Measurements from ENCODE around the gene FOXK1.
A peak's percentile ranks its signal among the peaks of the same experiment; 100 is the strongest.

The FOXK1 gene

DNA sequence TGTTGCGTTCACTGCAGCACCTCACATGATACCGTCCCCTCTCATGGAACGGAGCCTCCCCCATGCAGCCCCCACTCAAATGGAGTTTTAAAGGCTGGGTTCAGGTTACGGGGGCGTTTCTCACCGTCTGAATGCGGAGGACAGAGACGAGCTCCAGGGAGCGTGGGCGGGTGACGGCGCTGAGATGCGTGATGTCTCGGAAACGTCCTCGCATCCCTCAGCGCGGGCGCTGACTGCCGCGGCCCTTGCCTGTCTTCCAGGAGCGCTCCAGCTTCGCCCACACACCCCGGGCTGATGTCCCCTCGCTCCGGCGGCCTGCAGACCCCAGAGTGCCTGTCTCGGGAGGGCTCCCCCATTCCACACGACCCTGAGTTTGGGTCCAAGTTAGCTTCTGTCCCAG, 76.7 kb downstream of the FOXK1 start:
- no peak overlapping the region for H3K18ac ChIP-seq (ENCODE audit: low read length)
- H3K36me3 ChIP-seq (replicated peaks in 1 of 2; ENCODE audit: control insufficient read depth in 2 of 2, insufficient read depth in 2 of 2, low read length in 2 of 2) = peaks cover 57 to 92% of the 10 kb centered on the region in 2 donors
- DNase-seq (ENCODE audit: low spot score) = no peak
- WGBS, 2 donors (ENCODE audit: extremely low coverage in 2 of 2, insufficient read length in 2 of 2, insufficient replicate concordance in 1 of 2) = no CpG with 5 or more reads among the region's 29 CpGs
- no peaks in the 10 kb centered on the region for H3K4me1 ChIP-seq (ENCODE audit: control insufficient read depth in 2 of 2, insufficient read depth in 1 of 2, low read depth in 1 of 2, low read length in 2 of 2)
- H3K79me1 ChIP-seq (ENCODE audit: low read depth, low read length) = peaks cover 5% of the 10 kb centered on the region
- no peak overlapping the region for H3K4me3 ChIP-seq (ENCODE audit: low read length in 2 of 2)
- H2AFZ ChIP-seq (ENCODE audit: low read length) = no peak overlapping the region
- no peak overlapping the region for H4K8ac ChIP-seq (ENCODE audit: low read depth, low read length)
- H3K23ac ChIP-seq (ENCODE audit: low read depth, low read length, poor library complexity) = no peak overlapping the region
- H3K4ac ChIP-seq (ENCODE audit: low read length) = no peak overlapping the region
- H3K27me3 ChIP-seq (ENCODE audit: control insufficient read depth in 3 of 3, insufficient read depth in 3 of 3, low read depth in 1 of 3, low read length in 3 of 3) = no peaks in the 10 kb centered on the region
- no peak overlapping the region for H2BK12ac ChIP-seq (ENCODE audit: low read length)
- no peak overlapping the region for H4K91ac ChIP-seq (ENCODE audit: low read depth, low read length, poor library complexity)
- H3K4me2 ChIP-seq (ENCODE audit: insufficient read depth, low read length, poor library complexity, severe bottlenecking) = no peak overlapping the region
- H2AK5ac ChIP-seq (ENCODE audit: low read depth, low read length) = no peak overlapping the region
- no peak overlapping the region for H3K9ac ChIP-seq (ENCODE audit: low read depth, low read length, poor library complexity)
- H2BK15ac ChIP-seq (ENCODE audit: low read length) = no peak overlapping the region
- H2BK5ac ChIP-seq (ENCODE audit: low read length) = no peak overlapping the region
- H3K14ac ChIP-seq (ENCODE audit: low read length) = no peak overlapping the region
- H3K27ac ChIP-seq (replicated peaks; ENCODE audit: low read length) = no peak overlapping the region
- H2BK120ac ChIP-seq (ENCODE audit: low read depth, low read length) = no peak overlapping the region
- H3K9me3 ChIP-seq (replicated peaks in 1 of 2; ENCODE audit: control insufficient read depth in 2 of 2, insufficient read depth in 1 of 2, low read depth in 1 of 2, low read length in 2 of 2) = no peaks in the 10 kb centered on the region

DNA sequence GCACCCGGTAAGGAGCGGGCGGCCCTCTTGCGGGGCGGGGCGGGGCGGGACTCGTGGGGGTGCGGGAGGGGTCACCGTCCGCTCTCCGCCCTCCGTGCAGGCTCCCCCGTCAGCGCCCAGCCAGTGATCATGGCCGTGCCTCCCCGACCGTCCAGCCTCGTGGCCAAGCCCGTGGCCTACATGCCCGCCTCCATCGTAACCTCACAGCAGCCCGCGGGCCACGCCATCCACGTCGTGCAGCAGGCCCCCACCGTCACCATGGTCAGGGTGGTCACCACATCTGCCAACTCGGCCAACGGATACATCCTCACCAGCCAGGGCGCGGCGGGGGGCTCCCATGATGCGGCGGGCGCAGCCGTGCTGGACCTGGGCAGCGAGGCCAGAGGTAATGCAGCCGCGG, 77.1 kb downstream of the FOXK1 start:
- H3K23ac ChIP-seq (ENCODE audit: low read depth, low read length, poor library complexity) = no peak overlapping the region
- peaks cover 4% of the 10 kb centered on the region for H3K79me1 ChIP-seq (ENCODE audit: low read depth, low read length)
- no peak overlapping the region for H3K27ac ChIP-seq (replicated peaks; ENCODE audit: low read length)
- no peak overlapping the region for H3K18ac ChIP-seq (ENCODE audit: low read length)
- H3K9ac ChIP-seq (ENCODE audit: low read depth, low read length, poor library complexity) = no peak overlapping the region
- no peak overlapping the region for H4K8ac ChIP-seq (ENCODE audit: low read depth, low read length)
- H2BK5ac ChIP-seq (ENCODE audit: low read length) = peak overlapping the region; percentile 87
- H3K4me3 ChIP-seq (ENCODE audit: low read length in 2 of 2) = no peak overlapping the region
- no CpG with 5 or more reads among the region's 40 CpGs for WGBS, 2 donors (ENCODE audit: extremely low coverage in 2 of 2, insufficient read length in 2 of 2, insufficient replicate concordance in 1 of 2)
- no peak overlapping the region for H3K4ac ChIP-seq (ENCODE audit: low read length)
- H2BK15ac ChIP-seq (ENCODE audit: low read length) = no peak overlapping the region
- no peak overlapping the region for H2BK12ac ChIP-seq (ENCODE audit: low read length)
- H3K4me2 ChIP-seq (ENCODE audit: insufficient read depth, low read length, poor library complexity, severe bottlenecking) = no peak overlapping the region
- peaks cover 59 to 93% of the 10 kb centered on the region in 2 donors for H3K36me3 ChIP-seq (replicated peaks in 1 of 2; ENCODE audit: control insufficient read depth in 2 of 2, insufficient read depth in 2 of 2, low read length in 2 of 2)
- no peak overlapping the region for H2AFZ ChIP-seq (ENCODE audit: low read length)
- H4K91ac ChIP-seq (ENCODE audit: low read depth, low read length, poor library complexity) = no peak overlapping the region
- H3K14ac ChIP-seq (ENCODE audit: low read length) = no peak overlapping the region
- no peak overlapping the region for H2BK120ac ChIP-seq (ENCODE audit: low read depth, low read length)
- H2AK5ac ChIP-seq (ENCODE audit: low read depth, low read length) = no peak overlapping the region
- DNase-seq (ENCODE audit: low spot score) = no peak
- no peaks in the 10 kb centered on the region for H3K4me1 ChIP-seq (ENCODE audit: control insufficient read depth in 2 of 2, insufficient read depth in 1 of 2, low read depth in 1 of 2, low read length in 2 of 2)
- no peaks in the 10 kb centered on the region for H3K9me3 ChIP-seq (replicated peaks in 1 of 2; ENCODE audit: control insufficient read depth in 2 of 2, insufficient read depth in 1 of 2, low read depth in 1 of 2, low read length in 2 of 2)
- no peaks in the 10 kb centered on the region for H3K27me3 ChIP-seq (ENCODE audit: control insufficient read depth in 3 of 3, insufficient read depth in 3 of 3, low read depth in 1 of 3, low read length in 3 of 3)

DNA sequence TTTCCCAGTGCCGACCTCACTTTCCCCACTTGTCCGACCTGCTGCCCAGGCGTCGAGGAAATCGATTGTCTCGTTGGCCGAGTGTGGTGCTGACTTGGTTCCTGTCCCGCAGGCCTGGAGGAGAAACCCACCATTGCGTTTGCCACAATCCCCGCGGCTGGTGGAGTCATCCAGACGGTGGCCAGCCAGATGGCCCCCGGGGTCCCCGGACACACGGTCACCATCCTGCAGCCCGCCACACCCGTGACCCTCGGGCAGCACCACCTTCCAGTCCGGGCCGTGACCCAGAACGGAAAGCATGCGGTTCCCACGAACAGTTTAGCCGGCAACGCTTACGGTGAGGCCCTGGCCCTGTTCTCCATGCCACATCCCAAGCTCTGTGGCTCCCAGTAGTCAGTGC, 78.9 kb downstream of the FOXK1 start:
- no peak overlapping the region for H2BK120ac ChIP-seq (ENCODE audit: low read depth, low read length)
- no peaks in the 10 kb centered on the region for H3K9me3 ChIP-seq (replicated peaks in 1 of 2; ENCODE audit: control insufficient read depth in 2 of 2, insufficient read depth in 1 of 2, low read depth in 1 of 2, low read length in 2 of 2)
- no peak overlapping the region for H4K91ac ChIP-seq (ENCODE audit: low read depth, low read length, poor library complexity)
- WGBS, 2 donors (ENCODE audit: extremely low coverage in 2 of 2, insufficient read length in 2 of 2, insufficient replicate concordance in 1 of 2) = no CpG with 5 or more reads among the region's 26 CpGs
- no peak overlapping the region for H3K4ac ChIP-seq (ENCODE audit: low read length)
- no peak overlapping the region for H3K27ac ChIP-seq (replicated peaks; ENCODE audit: low read length)
- no peak overlapping the region for H3K4me3 ChIP-seq (ENCODE audit: low read length in 2 of 2)
- H3K79me1 ChIP-seq (ENCODE audit: low read depth, low read length) = peaks cover 4% of the 10 kb centered on the region
- H2BK12ac ChIP-seq (ENCODE audit: low read length) = no peak overlapping the region
- H3K9ac ChIP-seq (ENCODE audit: low read depth, low read length, poor library complexity) = no peak overlapping the region
- no peak overlapping the region for H3K14ac ChIP-seq (ENCODE audit: low read length)
- peaks cover 50 to 93% of the 10 kb centered on the region in 2 donors for H3K36me3 ChIP-seq (replicated peaks in 1 of 2; ENCODE audit: control insufficient read depth in 2 of 2, insufficient read depth in 2 of 2, low read length in 2 of 2)
- H2BK5ac ChIP-seq (ENCODE audit: low read length) = no peak overlapping the region
- no peaks in the 10 kb centered on the region for H3K4me1 ChIP-seq (ENCODE audit: control insufficient read depth in 2 of 2, insufficient read depth in 1 of 2, low read depth in 1 of 2, low read length in 2 of 2)
- H3K18ac ChIP-seq (ENCODE audit: low read length) = no peak overlapping the region
- DNase-seq (ENCODE audit: low spot score) = no peak
- no peak overlapping the region for H4K8ac ChIP-seq (ENCODE audit: low read depth, low read length)
- H2AK5ac ChIP-seq (ENCODE audit: low read depth, low read length) = no peak overlapping the region
- no peak overlapping the region for H3K4me2 ChIP-seq (ENCODE audit: insufficient read depth, low read length, poor library complexity, severe bottlenecking)
- no peak overlapping the region for H2AFZ ChIP-seq (ENCODE audit: low read length)
- no peak overlapping the region for H2BK15ac ChIP-seq (ENCODE audit: low read length)
- H3K27me3 ChIP-seq (ENCODE audit: control insufficient read depth in 3 of 3, insufficient read depth in 3 of 3, low read depth in 1 of 3, low read length in 3 of 3) = no peaks in the 10 kb centered on the region
- no peak overlapping the region for H3K23ac ChIP-seq (ENCODE audit: low read depth, low read length, poor library complexity)

DNA sequence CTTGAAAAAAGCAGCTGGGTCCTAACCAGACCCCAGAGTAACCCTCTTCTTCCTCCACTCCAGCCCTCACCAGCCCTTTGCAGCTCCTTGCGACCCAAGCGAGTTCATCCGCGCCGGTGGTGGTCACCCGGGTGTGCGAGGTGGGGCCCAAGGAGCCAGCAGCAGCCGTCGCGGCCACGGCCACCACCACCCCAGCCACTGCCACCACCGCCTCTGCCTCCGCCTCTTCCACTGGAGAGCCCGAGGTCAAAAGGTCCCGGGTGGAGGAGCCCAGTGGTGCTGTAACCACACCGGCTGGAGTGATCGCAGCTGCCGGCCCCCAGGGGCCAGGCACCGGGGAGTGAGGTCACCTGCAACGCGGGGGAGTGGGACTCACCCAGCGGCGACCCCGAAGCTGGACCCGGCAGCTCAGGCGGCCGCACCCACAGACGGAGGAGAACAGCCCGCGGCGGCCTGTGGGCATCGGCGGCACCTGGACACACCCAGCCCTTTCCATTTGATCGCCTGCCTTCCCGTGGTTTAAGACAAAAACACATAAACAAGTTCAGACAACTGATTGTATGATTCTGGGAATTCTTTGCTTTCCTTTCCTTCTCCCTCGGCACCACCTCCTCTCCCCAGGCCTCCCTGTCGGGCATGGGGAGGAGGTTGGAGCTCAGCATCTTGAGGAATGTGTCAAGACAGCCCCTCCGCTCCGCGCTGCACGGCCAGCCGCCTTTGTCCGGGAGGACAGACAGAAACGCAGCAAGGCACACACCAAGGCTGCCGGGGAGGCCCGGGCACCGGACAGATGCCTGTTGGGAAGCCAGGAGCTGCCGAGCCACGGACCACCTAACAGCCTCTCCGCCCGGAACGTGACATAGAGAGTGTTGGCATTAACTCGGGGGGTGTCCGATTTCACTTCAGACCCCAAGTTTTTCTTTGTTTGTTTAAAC, 80.3 kb downstream of the FOXK1 start:
- Histone ChIP-seq H3K27me3 (ENCODE audit: control insufficient read depth in 3 of 3, insufficient read depth in 3 of 3, low read depth in 1 of 3, low read length in 3 of 3) (no peaks in the 10 kb centered on the region), H3K79me1 (ENCODE audit: low read depth, low read length) (peaks cover 4% of the 10 kb centered on the region), H4K8ac (ENCODE audit: low read depth, low read length) (no peak overlapping the region), H3K9ac (ENCODE audit: low read depth, low read length, poor library complexity) (no peak overlapping the region), H3K4me1 (ENCODE audit: control insufficient read depth in 2 of 2, insufficient read depth in 1 of 2, low read depth in 1 of 2, low read length in 2 of 2) (no peaks in the 10 kb centered on the region), H3K9me3 (replicated peaks in 1 of 2; ENCODE audit: control insufficient read depth in 2 of 2, insufficient read depth in 1 of 2, low read depth in 1 of 2, low read length in 2 of 2) (no peaks in the 10 kb centered on the region), H3K36me3 (replicated peaks in 1 of 2; ENCODE audit: control insufficient read depth in 2 of 2, insufficient read depth in 2 of 2, low read length in 2 of 2) (peaks cover 49 to 92% of the 10 kb centered on the region in 2 donors), H2BK120ac (ENCODE audit: low read depth, low read length) (no peak overlapping the region), H2AK5ac (ENCODE audit: low read depth, low read length) (no peak overlapping the region), H2BK5ac (ENCODE audit: low read length) (no peak overlapping the region), H3K18ac (ENCODE audit: low read length) (no peak overlapping the region), H3K4me2 (ENCODE audit: insufficient read depth, low read length, poor library complexity, severe bottlenecking) (no peak overlapping the region), H3K14ac (ENCODE audit: low read length) (no peak overlapping the region), H4K91ac (ENCODE audit: low read depth, low read length, poor library complexity) (no peak overlapping the region), H3K27ac (replicated peaks; ENCODE audit: low read length) (no peak overlapping the region), H2BK12ac (ENCODE audit: low read length) (no peak overlapping the region), H2BK15ac (ENCODE audit: low read length) (no peak overlapping the region), H3K23ac (ENCODE audit: low read depth, low read length, poor library complexity) (no peak overlapping the region), H2AFZ (ENCODE audit: low read length) (no peak overlapping the region), H3K4me3 (ENCODE audit: low read length in 2 of 2) (no peak overlapping the region), H3K4ac (ENCODE audit: low read length) (no peak overlapping the region)
- no peak for DNase-seq (ENCODE audit: low spot score)
- WGBS, 2 donors (ENCODE audit: extremely low coverage in 2 of 2, insufficient read length in 2 of 2, insufficient replicate concordance in 1 of 2) = no CpG with 5 or more reads among the region's 54 CpGs

All from neuronal stem cell (in vitro differentiated cells).